Endodermal cell (in vitro differentiated cells): ENCODE measurements around the gene KRT40. TPM values are rescaled to one million over a fixed set of nuclear protein-coding genes. Genes with fewer than 3 reads are reported as not detected.

Experiments
- DNase-seq: peaks from one replicate; pipeline ENCODE4 v3.0.0-alpha.2; 2017
- H3K27ac ChIP-seq: 2 replicates; pipeline ENCODE4 v1.5.1; 2013; ENCODE audit warnings: mild to moderate bottlenecking, low read depth, low read length, moderate library complexity
- H3K27me3 ChIP-seq: 2 replicates; pipeline ENCODE4 v1.6.1; 2013; ENCODE audit warnings: mild to moderate bottlenecking, low read length, moderate library complexity; ENCODE audit not compliant: insufficient read depth, control insufficient read depth, poor library complexity, severe bottlenecking
- H3K36me3 ChIP-seq: 2 replicates; pipeline ENCODE4 v1.7.0; 2013; ENCODE audit warnings: mild to moderate bottlenecking, low read length, moderate library complexity; ENCODE audit not compliant: control insufficient read depth, insufficient read depth
- H3K4me1 ChIP-seq: one replicate; pipeline ENCODE4 v1.7.0; 2013; ENCODE audit warnings: low read length; ENCODE audit not compliant: control insufficient read depth, insufficient read depth
- H3K4me3 ChIP-seq: 2 replicates; pipeline ENCODE4 v1.5.1; 2013; ENCODE audit warnings: mild to moderate bottlenecking, low read length, moderate library complexity
- H3K9ac ChIP-seq: 2 replicates; pipeline ENCODE4 v1.6.1; 2013; ENCODE audit warnings: mild to moderate bottlenecking, low read length, moderate library complexity; ENCODE audit not compliant: poor library complexity, severe bottlenecking; ENCODE audit errors: extremely low read depth
- H3K9me3 ChIP-seq: 2 replicates; pipeline ENCODE4 v1.6.1; 2013; ENCODE audit warnings: mild to moderate bottlenecking, low read length, moderate library complexity; ENCODE audit not compliant: control insufficient read depth
- H3K27ac Mint-ChIP-seq: 2 replicates; pipeline ENCODE4 v1.8.0; 2020; ENCODE audit warnings: mixed read lengths
- H3K27me3 Mint-ChIP-seq: 2 replicates; pipeline ENCODE4 v1.8.0; 2021; ENCODE audit warnings: mild to moderate bottlenecking, mixed read lengths; ENCODE audit not compliant: insufficient read depth
- H3K36me3 Mint-ChIP-seq: 2 replicates; pipeline ENCODE4 v1.8.0; 2020; ENCODE audit warnings: low read depth, mixed read lengths
- H3K4me1 Mint-ChIP-seq: 2 replicates; pipeline ENCODE4 v1.8.0; 2020; ENCODE audit warnings: mixed read lengths
- H3K4me3 Mint-ChIP-seq: 2 replicates; pipeline ENCODE4 v1.8.0; 2020; ENCODE audit warnings: mild to moderate bottlenecking, moderate library complexity, mixed read lengths
- H3K9me3 Mint-ChIP-seq: 2 replicates; pipeline ENCODE4 v1.8.0; 2020; ENCODE audit warnings: mild to moderate bottlenecking, mixed read lengths
- CTCF ChIP-seq: fragments of 200-600 bp; sonication (generic); conservative IDR thresholded peaks from 2 replicates; pipeline ENCODE4 v1.5.0; 2021; ENCODE audit warnings: antibody characterized with exemption, mild to moderate bottlenecking
- WGBS, 2 experiments: methylation state at CpG; one replicate each; pipeline versions ENCODE4 v1.1.5 to v1.1.7; 2013; ENCODE audit warnings: missing lambda C conversion rate in 2 of 2, mixed read lengths in 1 of 2; ENCODE audit not compliant: insufficient coverage in 1 of 2, insufficient read length in 1 of 2; 5-methylcytosine and 5-hydroxymethylcytosine counted together
- total RNA-seq, 2 donors: library from RNA; stranded (reverse); fragmentation: NEBNext Ultra II Directional in 1 of 2; extraction: Animal tissue kit (Norgen Biotek cat#: 25700) in 1 of 2; gene quantifications; 2 replicates in 1 of 2; 3 replicates in 1 of 2; pipeline ENCODE4 v1.2.1, GENCODE V29; 2021

Gene KRT40
- total RNA-seq, 2 donors from 2014 or later = not detected

GRCh38 chr17:41013606-41014005, 29.5 kb upstream of the KRT40 start:
- Histone ChIP-seq H3K9ac (no peak overlapping the region), H3K27me3 (no peaks in the 10 kb centered on the region), H3K27ac (no peak overlapping the region), H3K4me1 (peaks cover 6% of the 10 kb centered on the region), H3K36me3 (no peaks in the 10 kb centered on the region), H3K9me3 (no peaks in the 10 kb centered on the region), H3K4me3 (no peak overlapping the region)
- H3K27me3 Mint-ChIP-seq = no peaks in the 10 kb centered on the region
- H3K4me1 Mint-ChIP-seq = peaks cover 23% of the 10 kb centered on the region
- no peaks in the 10 kb centered on the region for H3K36me3 Mint-ChIP-seq
- H3K27ac Mint-ChIP-seq = no peak overlapping the region
- TF ChIP-seq CTCF = no peak
- no peak overlapping the region for H3K4me3 Mint-ChIP-seq
- 80 to 90% methylated on average over 1 of the region's 1 CpG for WGBS, 2 experiments
- no peak for DNase-seq
- H3K9me3 Mint-ChIP-seq = no peaks in the 10 kb centered on the region

GRCh38 chr17:41013181-41013580, 29.1 kb upstream of the KRT40 start:
- Histone ChIP-seq H3K36me3 (no peaks in the 10 kb centered on the region), H3K4me1 (peaks cover 8% of the 10 kb centered on the region), H3K4me3 (no peak overlapping the region), H3K27ac (no peak overlapping the region), H3K27me3 (no peaks in the 10 kb centered on the region), H3K9me3 (no peaks in the 10 kb centered on the region), H3K9ac (no peak overlapping the region)
- Mint-ChIP-seq H3K4me3 (no peak overlapping the region), H3K36me3 (no peaks in the 10 kb centered on the region), H3K4me1 (peaks cover 21% of the 10 kb centered on the region), H3K9me3 (no peaks in the 10 kb centered on the region), H3K27ac (no peak overlapping the region), H3K27me3 (no peaks in the 10 kb centered on the region)
- 96 to 100% methylated on average over 1 to 3 of the region's 3 CpGs for WGBS, 2 experiments
- no peak for TF ChIP-seq CTCF
- no peak for DNase-seq

- H3K4me3 Mint-ChIP-seq = no peak overlapping the region
- DNase-seq = no peak
- Histone ChIP-seq H3K4me3 (no peak overlapping the region), H3K36me3 (no peaks in the 10 kb centered on the region), H3K4me1 (peaks cover 8% of the 10 kb centered on the region), H3K27me3 (no peaks in the 10 kb centered on the region), H3K9me3 (no peaks in the 10 kb centered on the region), H3K9ac (no peak overlapping the region), H3K27ac (no peak overlapping the region)
- peaks cover 21% of the 10 kb centered on the region for H3K4me1 Mint-ChIP-seq
- no peak for TF ChIP-seq CTCF
- 89 to 100% methylated on average over 5 to 6 of the region's 6 CpGs for WGBS, 2 experiments
- H3K27me3 Mint-ChIP-seq = no peaks in the 10 kb centered on the region
- no peaks in the 10 kb centered on the region for H3K36me3 Mint-ChIP-seq
- no peaks in the 10 kb centered on the region for H3K9me3 Mint-ChIP-seq
- no peak overlapping the region for H3K27ac Mint-ChIP-seq
These were observed 28.4 kb upstream of the KRT40 start for GRCh38 chr17:41012326-41013120.
